Trophoblast cell (in vitro differentiated cells and primary cell): ENCODE data around the gene COPG2.

Experiments
- DNase-seq, 2 donors: peaks; one replicate each; pipeline ENCODE4 v3.0.0-alpha.2; 2016
- H2AFZ ChIP-seq: 2 replicates; pipeline ENCODE4 v1.6.1; 2013; ENCODE audit warnings: low read length, moderate library complexity, mild to moderate bottlenecking; ENCODE audit not compliant: insufficient read depth, poor library complexity
- H2AK5ac ChIP-seq: 2 replicates; pipeline ENCODE4 v1.6.1; 2013; ENCODE audit warnings: mild to moderate bottlenecking, low read length
- H2BK120ac ChIP-seq: 2 replicates; pipeline ENCODE4 v1.6.1; 2013; ENCODE audit warnings: low read length, mild to moderate bottlenecking, moderate library complexity; ENCODE audit not compliant: insufficient read depth, poor library complexity
- H2BK12ac ChIP-seq: 2 replicates; pipeline ENCODE4 v1.6.1; 2013; ENCODE audit warnings: mild to moderate bottlenecking, low read length, moderate library complexity
- H2BK5ac ChIP-seq: 2 replicates; pipeline ENCODE4 v1.6.1; 2013; ENCODE audit warnings: low read length, low read depth, moderate library complexity, mild to moderate bottlenecking; ENCODE audit not compliant: poor library complexity
- H3K14ac ChIP-seq: 2 replicates; pipeline ENCODE4 v1.6.1; 2013; ENCODE audit warnings: mild to moderate bottlenecking, low read length
- H3K18ac ChIP-seq: 2 replicates; pipeline ENCODE4 v1.6.1; 2013; ENCODE audit warnings: mild to moderate bottlenecking, low read length
- H3K23ac ChIP-seq: 2 replicates; pipeline ENCODE4 v1.6.1; 2013; ENCODE audit warnings: low read length
- H3K27ac ChIP-seq: 2 replicates; pipeline ENCODE4 v1.5.1; 2013; ENCODE audit warnings: low read depth, mild to moderate bottlenecking, inconsistent platforms, low read length, moderate library complexity
- H3K27me3 ChIP-seq: 2 replicates; pipeline ENCODE4 v1.6.1; 2013; ENCODE audit warnings: inconsistent platforms, mild to moderate bottlenecking, low read length, moderate library complexity; ENCODE audit not compliant: insufficient read depth
- H3K36me3 ChIP-seq, 2 experiments: 1 replicate in 1 of 2; 2 replicates in 1 of 2; pipeline ENCODE4 v1.6.1; 2013; ENCODE audit warnings: low read length in 2 of 2, mild to moderate bottlenecking in 2 of 2, moderate library complexity in 1 of 2; ENCODE audit not compliant: insufficient read depth in 2 of 2, control insufficient read depth in 1 of 2
- H3K4ac ChIP-seq: 2 replicates; pipeline ENCODE4 v1.6.1; 2013; ENCODE audit warnings: low read depth, mild to moderate bottlenecking, low read length, moderate library complexity
- H3K4me1 ChIP-seq, 2 experiments: 1 replicate in 1 of 2; 2 replicates in 1 of 2; pipeline ENCODE4 v1.6.1; 2013; ENCODE audit warnings: low read length in 2 of 2, mild to moderate bottlenecking in 2 of 2, moderate library complexity in 1 of 2; ENCODE audit not compliant: insufficient read depth in 2 of 2, control insufficient read depth in 1 of 2
- H3K4me2 ChIP-seq: 2 replicates; pipeline ENCODE4 v1.6.1; 2013; ENCODE audit warnings: inconsistent platforms, mild to moderate bottlenecking, low read length, moderate library complexity
- H3K4me3 ChIP-seq: 2 replicates; pipeline ENCODE4 v1.5.1; 2013; ENCODE audit warnings: mild to moderate bottlenecking, low read depth, low read length, inconsistent platforms
- H3K79me1 ChIP-seq: one replicate; pipeline ENCODE4 v1.6.1; 2013; ENCODE audit warnings: low read length
- H3K79me2 ChIP-seq: 2 replicates; pipeline ENCODE4 v1.6.1; 2013; ENCODE audit warnings: low read length, mild to moderate bottlenecking; ENCODE audit not compliant: control insufficient read depth, insufficient read depth, poor library complexity
- H3K9ac ChIP-seq: 2 replicates; pipeline ENCODE4 v1.6.1; 2013; ENCODE audit warnings: mild to moderate bottlenecking, low read length
- H3K9me3 ChIP-seq: 2 replicates; pipeline ENCODE4 v1.6.1; 2013; ENCODE audit warnings: low read depth, mild to moderate bottlenecking, control low read depth, inconsistent platforms, low read length; ENCODE audit not compliant: insufficient read depth
- H4K12ac ChIP-seq: 2 replicates; pipeline ENCODE4 v1.6.1; 2013; ENCODE audit warnings: low read depth, mild to moderate bottlenecking, low read length, moderate library complexity
- H4K8ac ChIP-seq: 2 replicates; pipeline ENCODE4 v1.6.1; 2013; ENCODE audit warnings: low read depth, mild to moderate bottlenecking, low read length, moderate library complexity
- H4K91ac ChIP-seq: one replicate; pipeline ENCODE4 v1.6.1; 2013; ENCODE audit warnings: low read depth, mild to moderate bottlenecking, low read length, moderate library complexity
- WGBS: extraction: QIAGEN DNeasy Blood & Tissue Kit; methylation state at CpG from one replicate; pipeline ENCODE4 v1.1.7; 2013; ENCODE audit warnings: missing lambda C conversion rate; ENCODE audit not compliant: insufficient read length, insufficient coverage; ENCODE audit errors: extremely low coverage; 5-methylcytosine and 5-hydroxymethylcytosine counted together

COPG2 gene

GRCh38 chr7:130473876-130474275 is 194.7 kb downstream of the COPG2 start:
- Histone ChIP-seq H3K4me1 (peaks cover 7 to 11% of the 10 kb centered on the region in 2 experiments), H3K27me3 (no peaks in the 10 kb centered on the region), H2AFZ (no peak overlapping the region), H3K9me3 (no peaks in the 10 kb centered on the region), H3K4me3 (no peak overlapping the region), H3K23ac (no peak overlapping the region), H3K79me2 (peaks cover 3% of the 10 kb centered on the region), H4K91ac (no peak overlapping the region), H3K27ac (peak overlapping the region; percentile 83), H4K8ac (no peak overlapping the region), H3K4ac (no peak overlapping the region), H4K12ac (no peak overlapping the region), H3K36me3 (no peaks in the 10 kb centered on the region), H3K9ac (no peak overlapping the region), H2BK120ac (no peak overlapping the region), H2AK5ac (no peak overlapping the region), H3K18ac (no peak overlapping the region), H2BK12ac (no peak overlapping the region), H3K14ac (no peak overlapping the region), H3K79me1 (peaks cover 10% of the 10 kb centered on the region), H3K4me2 (peak overlapping the region; percentile 28), H2BK5ac (peak overlapping the region; percentile 50)
- WGBS, result no CpG with 5 or more reads among the region's 4 CpGs
- no peak for DNase-seq

DNA sequence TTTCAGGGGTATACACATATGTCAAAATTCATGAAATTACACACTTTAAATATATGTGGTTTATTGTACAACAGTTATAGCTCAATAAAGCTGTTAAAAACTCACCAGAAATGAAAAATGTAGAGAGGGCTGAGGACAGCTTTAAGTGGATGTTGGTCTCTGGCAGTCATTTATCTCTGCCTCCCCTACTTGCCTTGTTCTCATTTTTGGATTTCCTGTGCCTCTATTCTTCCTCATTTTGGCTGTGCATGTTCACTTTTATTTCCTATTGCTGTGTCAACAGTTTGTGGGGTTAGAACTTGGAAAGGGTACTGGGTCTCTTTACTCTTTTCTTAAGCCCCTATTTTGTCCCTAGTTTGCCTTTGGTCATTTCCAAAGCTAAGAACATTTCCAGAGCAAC is 195.3 kb downstream of the COPG2 start:
- no peaks in the 10 kb centered on the region for H3K27me3 ChIP-seq
- H3K23ac ChIP-seq, result no peak overlapping the region
- no peak overlapping the region for H2BK12ac ChIP-seq
- H3K4me1 ChIP-seq, result peaks cover 7 to 11% of the 10 kb centered on the region in 2 experiments
- no peak overlapping the region for H4K91ac ChIP-seq
- H3K14ac ChIP-seq, result no peak overlapping the region
- no peak overlapping the region for H4K12ac ChIP-seq
- no peaks in the 10 kb centered on the region for H3K36me3 ChIP-seq
- peaks cover 10% of the 10 kb centered on the region for H3K79me1 ChIP-seq
- no peak for DNase-seq
- no peak overlapping the region for H4K8ac ChIP-seq
- no peak overlapping the region for H3K18ac ChIP-seq
- H3K79me2 ChIP-seq, result peaks cover 3% of the 10 kb centered on the region
- H2AFZ ChIP-seq, result no peak overlapping the region
- H2BK5ac ChIP-seq, result no peak overlapping the region
- H3K9ac ChIP-seq, result no peak overlapping the region
- no peak overlapping the region for H3K4me2 ChIP-seq
- no peak overlapping the region for H3K4me3 ChIP-seq
- H3K9me3 ChIP-seq, result no peaks in the 10 kb centered on the region
- H3K27ac ChIP-seq, result peak overlapping the region; percentile 83
- H2AK5ac ChIP-seq, result no peak overlapping the region
- no peak overlapping the region for H2BK120ac ChIP-seq
- no peak overlapping the region for H3K4ac ChIP-seq

- no peaks in the 10 kb centered on the region for H3K9me3 ChIP-seq
- H3K18ac ChIP-seq, result no peak overlapping the region
- DNase-seq, result no peak
- H3K36me3 ChIP-seq, result no peaks in the 10 kb centered on the region
- no peak overlapping the region for H3K4me2 ChIP-seq
- H4K8ac ChIP-seq, result no peak overlapping the region
- no peak overlapping the region for H3K4me3 ChIP-seq
- H4K91ac ChIP-seq, result peak overlapping the region; percentile 14
- no peak overlapping the region for H2BK5ac ChIP-seq
- peaks cover 7 to 11% of the 10 kb centered on the region in 2 experiments for H3K4me1 ChIP-seq
- H2AK5ac ChIP-seq, result no peak overlapping the region
- whole genome bisulfite sequencing, result no CpG with 5 or more reads among the region's 2 CpGs
- H2BK120ac ChIP-seq, result no peak overlapping the region
- H3K23ac ChIP-seq, result no peak overlapping the region
- no peak overlapping the region for H4K12ac ChIP-seq
- H3K27ac ChIP-seq, result no peak overlapping the region
- no peak overlapping the region for H2AFZ ChIP-seq
- H3K4ac ChIP-seq, result no peak overlapping the region
- no peak overlapping the region for H3K9ac ChIP-seq
- no peaks in the 10 kb centered on the region for H3K27me3 ChIP-seq
- H3K79me2 ChIP-seq, result peaks cover 3% of the 10 kb centered on the region
- peaks cover 10% of the 10 kb centered on the region for H3K79me1 ChIP-seq
- no peak overlapping the region for H2BK12ac ChIP-seq
- no peak overlapping the region for H3K14ac ChIP-seq
Measured at GRCh38 chr7:130471974-130472373, 196.6 kb downstream of the COPG2 start.

GRCh38 chr7:130468612-130469011 is 199.9 kb downstream of the COPG2 start:
- Histone ChIP-seq H3K79me2 (no peaks in the 10 kb centered on the region), H2BK5ac (no peak overlapping the region), H3K36me3 (no peaks in the 10 kb centered on the region), H3K14ac (no peak overlapping the region), H2AFZ (no peak overlapping the region), H3K79me1 (peaks cover 2% of the 10 kb centered on the region), H3K4me1 (no peaks in the 10 kb centered on the region), H3K9me3 (no peaks in the 10 kb centered on the region), H2AK5ac (no peak overlapping the region), H3K4me2 (no peak overlapping the region), H3K4ac (no peak overlapping the region), H3K23ac (no peak overlapping the region), H3K18ac (no peak overlapping the region), H2BK120ac (no peak overlapping the region), H2BK12ac (no peak overlapping the region), H3K9ac (no peak overlapping the region), H4K91ac (no peak overlapping the region), H4K8ac (no peak overlapping the region), H3K27me3 (no peaks in the 10 kb centered on the region), H4K12ac (no peak overlapping the region), H3K4me3 (no peak overlapping the region), H3K27ac (no peak overlapping the region)
- no CpG with 5 or more reads among the region's 1 CpG for WGBS
- no peak for DNase-seq
